ENCODE results near the gene RGS6. TPM values are rescaled to one million over a fixed set of nuclear protein-coding genes. Genes with fewer than 3 reads are reported as not detected.

Gene RGS6
- total RNA-seq, 1 experiment from 2014 or later, result not detected

DNA sequence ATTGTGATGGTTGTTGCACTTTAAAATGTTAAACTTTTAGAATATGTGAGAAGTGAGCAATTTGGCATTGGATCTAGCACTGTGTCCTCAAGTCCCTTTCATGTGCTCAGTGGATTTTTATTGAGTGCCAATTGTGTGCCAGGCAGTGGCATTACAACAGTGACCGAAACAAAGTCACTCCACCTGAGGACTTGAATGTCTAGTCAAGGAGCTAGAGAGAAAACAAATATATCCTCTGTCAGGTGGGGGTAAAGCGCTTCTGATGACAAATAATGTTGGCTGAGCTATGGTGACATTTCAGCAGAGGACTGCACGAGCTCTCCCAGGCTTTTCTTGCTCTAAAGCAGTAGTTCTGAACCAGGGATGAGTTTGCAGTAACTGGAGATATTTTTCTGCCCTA is 240.4 kb downstream of the RGS6 start:
- BruUV-seq (replicated peaks), result no TSS peak
- H3K36me3 Mint-ChIP-seq (ENCODE audit: insufficient read depth, unreplicated experiment), result no peaks in the 10 kb centered on the region
- CTCF ChIA-PET, result no interaction called here
- no peaks in the 10 kb centered on the region for H3K9me3 Mint-ChIP-seq (ENCODE audit: unreplicated experiment)
- no peak overlapping the region for H3K27ac Mint-ChIP-seq (ENCODE audit: low read depth, unreplicated experiment)
- TF ChIP-seq, protein P1, sequence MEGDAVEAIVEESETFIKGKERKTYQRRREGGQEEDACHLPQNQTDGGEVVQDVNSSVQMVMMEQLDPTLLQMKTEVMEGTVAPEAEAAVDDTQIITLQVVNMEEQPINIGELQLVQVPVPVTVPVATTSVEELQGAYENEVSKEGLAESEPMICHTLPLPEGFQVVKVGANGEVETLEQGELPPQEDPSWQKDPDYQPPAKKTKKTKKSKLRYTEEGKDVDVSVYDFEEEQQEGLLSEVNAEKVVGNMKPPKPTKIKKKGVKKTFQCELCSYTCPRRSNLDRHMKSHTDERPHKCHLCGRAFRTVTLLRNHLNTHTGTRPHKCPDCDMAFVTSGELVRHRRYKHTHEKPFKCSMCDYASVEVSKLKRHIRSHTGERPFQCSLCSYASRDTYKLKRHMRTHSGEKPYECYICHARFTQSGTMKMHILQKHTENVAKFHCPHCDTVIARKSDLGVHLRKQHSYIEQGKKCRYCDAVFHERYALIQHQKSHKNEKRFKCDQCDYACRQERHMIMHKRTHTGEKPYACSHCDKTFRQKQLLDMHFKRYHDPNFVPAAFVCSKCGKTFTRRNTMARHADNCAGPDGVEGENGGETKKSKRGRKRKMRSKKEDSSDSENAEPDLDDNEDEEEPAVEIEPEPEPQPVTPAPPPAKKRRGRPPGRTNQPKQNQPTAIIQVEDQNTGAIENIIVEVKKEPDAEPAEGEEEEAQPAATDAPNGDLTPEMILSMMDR (IDR thresholded peaks at IDR 0.05; ENCODE audit: unreplicated experiment), result no peak
- DNase-seq (ENCODE audit: unreplicated experiment), result no peak
- no peaks in the 10 kb centered on the region for H3K4me1 Mint-ChIP-seq (ENCODE audit: insufficient read depth, unreplicated experiment)
- H3K4me3 Mint-ChIP-seq (ENCODE audit: unreplicated experiment), result no peak overlapping the region
- POLR2A ChIA-PET, result interaction anchor here (0.6 to 1.4 kb wide), 2 partner anchors 149 to 734 kb away, joined by 3 to 4 read pairs; no protein-coding TSS in a partner anchor
- intact Hi-C loops (cut with micrococcal nuclease), result no loop called here
- H3K27me3 Mint-ChIP-seq (ENCODE audit: insufficient read depth, unreplicated experiment), result peaks cover 46% of the 10 kb centered on the region

DNA sequence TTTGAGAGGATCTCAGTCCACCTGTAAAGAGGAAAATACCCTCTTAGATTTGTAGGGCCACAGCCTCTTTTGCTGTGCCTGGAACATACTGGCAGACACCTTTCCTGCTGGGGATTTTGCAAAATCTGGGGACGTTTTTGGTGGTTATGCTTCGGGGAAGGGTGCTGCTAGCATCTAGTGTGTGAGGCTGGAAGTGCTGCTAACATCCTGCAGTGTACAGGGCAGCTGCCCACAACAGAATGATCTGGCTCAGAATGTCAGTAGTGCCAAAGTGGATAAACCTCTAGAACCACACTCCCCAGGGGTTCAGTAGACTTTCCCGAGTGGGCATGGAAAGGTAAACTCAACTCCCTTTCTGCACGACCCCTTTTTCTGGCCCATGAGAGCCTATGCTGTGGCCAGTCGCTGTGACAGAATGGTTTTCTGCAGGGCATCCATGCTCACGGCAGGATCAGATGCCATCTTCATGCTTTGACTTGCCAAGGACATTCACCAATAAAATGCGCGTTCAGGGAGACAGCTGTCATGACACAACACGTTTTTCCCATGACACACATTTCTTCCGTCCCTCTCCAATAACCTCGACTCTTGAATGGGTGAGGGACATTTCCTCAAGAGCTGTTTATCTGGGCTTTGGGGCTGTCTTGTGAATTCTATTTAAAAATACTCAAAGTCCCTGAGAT is 240.9 kb downstream of the RGS6 start:
- CTCF ChIA-PET, result no interaction called here
- H3K36me3 Mint-ChIP-seq (ENCODE audit: insufficient read depth, unreplicated experiment), result no peaks in the 10 kb centered on the region
- BruUV-seq (replicated peaks), result no TSS peak
- intact Hi-C loops (cut with micrococcal nuclease), result no loop called here
- TF ChIP-seq, protein P1 (IDR thresholded peaks at IDR 0.05; ENCODE audit: unreplicated experiment), result no peak
- DNase-seq (ENCODE audit: unreplicated experiment), result no peak
- H3K4me3 Mint-ChIP-seq (ENCODE audit: unreplicated experiment), result no peak overlapping the region
- no peaks in the 10 kb centered on the region for H3K4me1 Mint-ChIP-seq (ENCODE audit: insufficient read depth, unreplicated experiment)
- H3K27ac Mint-ChIP-seq (ENCODE audit: low read depth, unreplicated experiment), result no peak overlapping the region
- H3K9me3 Mint-ChIP-seq (ENCODE audit: unreplicated experiment), result no peaks in the 10 kb centered on the region
- POLR2A ChIA-PET, result interaction anchor here (0.6 to 1.4 kb wide), 2 partner anchors 150 to 735 kb away, joined by 3 to 4 read pairs; no protein-coding TSS in a partner anchor
- peaks cover 46% of the 10 kb centered on the region for H3K27me3 Mint-ChIP-seq (ENCODE audit: insufficient read depth, unreplicated experiment)

DNA sequence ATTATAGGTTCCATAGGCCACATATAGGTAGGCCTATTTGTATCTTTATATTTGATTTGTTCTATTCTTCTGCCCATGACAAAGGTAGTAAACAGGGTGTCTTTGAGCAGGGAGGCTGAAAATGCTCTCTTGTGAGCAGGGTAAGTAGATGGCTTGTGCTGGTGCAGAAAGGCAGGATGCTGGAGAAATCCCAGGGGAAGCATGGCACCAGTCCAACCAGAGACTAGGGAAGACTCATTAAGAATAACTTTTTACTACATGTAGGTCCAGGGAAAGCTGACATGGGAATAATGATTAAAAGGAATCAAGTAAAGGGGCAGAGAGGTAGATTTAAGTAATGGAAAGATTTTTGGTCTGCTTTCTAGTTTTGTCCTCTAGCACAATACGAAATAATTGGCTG is 245.0 kb downstream of the RGS6 start:
- TF ChIP-seq, protein P1 (IDR thresholded peaks at IDR 0.05; ENCODE audit: unreplicated experiment), result no peak
- Mint-ChIP-seq H3K36me3 (ENCODE audit: insufficient read depth, unreplicated experiment) (no peaks in the 10 kb centered on the region), H3K4me1 (ENCODE audit: insufficient read depth, unreplicated experiment) (no peaks in the 10 kb centered on the region)

DNA sequence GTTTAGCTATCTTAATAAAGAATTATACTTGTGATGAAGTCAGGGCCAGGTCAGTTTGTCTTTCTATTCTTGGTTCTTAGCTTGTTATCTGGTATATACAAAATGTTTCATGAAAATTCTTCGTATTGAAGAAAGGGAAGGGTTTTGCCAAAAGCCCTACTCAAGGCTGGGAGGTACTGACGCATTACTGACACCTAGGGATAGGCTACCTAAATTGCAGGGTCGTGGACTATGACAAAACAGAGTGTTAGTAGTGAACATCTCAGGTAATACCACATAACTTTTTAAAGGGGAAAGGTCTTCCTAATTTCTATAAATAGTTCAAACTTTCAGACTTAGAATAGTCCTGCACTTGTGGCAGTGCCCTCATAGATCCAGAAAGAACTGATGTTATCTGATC is 246.3 kb downstream of the RGS6 start:
- no peaks in the 10 kb centered on the region for H3K4me1 Mint-ChIP-seq (ENCODE audit: insufficient read depth, unreplicated experiment)
- no peaks in the 10 kb centered on the region for H3K36me3 Mint-ChIP-seq (ENCODE audit: insufficient read depth, unreplicated experiment)
- H3K27me3 Mint-ChIP-seq (ENCODE audit: insufficient read depth, unreplicated experiment), result peaks cover 16% of the 10 kb centered on the region
- no peak overlapping the region for H3K4me3 Mint-ChIP-seq (ENCODE audit: unreplicated experiment)
- no TSS peak for BruUV-seq (replicated peaks)
- no peak overlapping the region for H3K27ac Mint-ChIP-seq (ENCODE audit: low read depth, unreplicated experiment)
- intact Hi-C loops (cut with micrococcal nuclease), result no loop called here
- ChIA-PET POLR2A (no interaction called here), CTCF (no interaction called here)
- no peaks in the 10 kb centered on the region for H3K9me3 Mint-ChIP-seq (ENCODE audit: unreplicated experiment)
- TF ChIP-seq, protein P1 (IDR thresholded peaks at IDR 0.05; ENCODE audit: unreplicated experiment), result no peak
- no peak for DNase-seq (ENCODE audit: unreplicated experiment)

More for the DNA sequence above, 245.0 kb downstream of the RGS6 start:
- Mint-ChIP-seq H3K4me3 (ENCODE audit: unreplicated experiment) (no peak overlapping the region), H3K27ac (ENCODE audit: low read depth, unreplicated experiment) (no peak overlapping the region), H3K27me3 (ENCODE audit: insufficient read depth, unreplicated experiment) (peaks cover 29% of the 10 kb centered on the region), H3K9me3 (ENCODE audit: unreplicated experiment) (no peaks in the 10 kb centered on the region)
- ChIA-PET CTCF (no interaction called here), POLR2A (interaction anchor here (0.5 kb wide), 1 partner anchor 395 kb away, joined by 3 read pairs; no protein-coding TSS in a partner anchor)
- no TSS peak for BruUV-seq (replicated peaks)
- intact Hi-C loops (cut with micrococcal nuclease), result no loop called here
- no peak for DNase-seq (ENCODE audit: unreplicated experiment)

Measured in MCF 10A (cell line).